HG02588 (cell line): ENCODE data around the gene CDKAL1.
"Not testable (repeated sequence)": the region's sequence is repeated elsewhere in the genome, so short reads cannot be mapped to it uniquely, and the experiment has no call there.

Source experiments
- ATAC-seq: cut with Tn5 transposase; IDR thresholded peaks from one replicate; pipeline ENCODE4 v1.9.1; 2021; ENCODE audit warnings: mild to moderate bottlenecking, moderate library complexity; ENCODE audit not compliant: unreplicated experiment

CDKAL1 gene

GRCh38 chr6:20732896-20733295 is 198.6 kb downstream of the CDKAL1 start:
- no peak for ATAC-seq

DNA sequence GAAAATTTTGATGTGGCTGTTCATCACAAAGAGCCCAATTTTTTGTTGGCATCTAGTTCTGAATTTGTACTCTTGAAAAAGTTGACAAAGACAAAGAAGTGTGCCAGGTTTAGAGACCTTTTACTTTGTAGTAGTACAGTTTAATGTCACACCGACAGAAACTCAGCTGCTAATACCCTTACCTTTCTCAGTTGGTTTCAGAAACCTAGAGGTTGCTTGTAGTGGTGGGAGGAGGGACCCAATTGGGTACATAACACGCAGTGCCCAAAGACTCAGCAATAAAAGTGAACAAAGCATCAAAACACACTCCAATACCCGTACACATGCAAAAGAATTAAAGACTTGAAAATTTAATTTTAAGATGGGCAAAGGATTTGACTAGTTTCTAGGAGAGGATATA is 203.7 kb downstream of the CDKAL1 start:
- no peak for ATAC-seq

- ATAC-seq: no peak
These were observed 205.8 kb downstream of the CDKAL1 start for GRCh38 chr6:20740088-20740487.

- ATAC-seq: no peak
These were observed 206.5 kb downstream of the CDKAL1 start for GRCh38 chr6:20740727-20741126.

DNA sequence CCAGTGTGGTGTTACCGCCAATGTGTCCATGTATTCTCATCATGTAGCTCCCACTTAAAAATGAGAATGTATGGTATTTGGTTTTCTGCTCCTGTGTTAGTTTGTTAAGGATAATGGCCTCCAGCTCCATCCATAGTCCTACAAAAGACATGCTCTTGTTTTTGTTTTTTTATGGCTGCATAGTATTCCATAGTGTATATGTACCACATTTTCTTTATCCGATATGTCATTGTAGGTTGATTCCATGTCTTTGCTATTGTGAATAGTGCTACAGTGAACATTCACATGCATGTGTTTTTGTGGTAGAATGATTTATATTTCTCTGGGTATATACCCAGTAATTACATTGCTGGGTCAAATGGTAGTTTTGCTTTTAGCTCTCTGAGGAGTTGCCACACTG is 207.2 kb downstream of the CDKAL1 start:
- ATAC-seq: no peak

GRCh38 chr6:20744911-20745557 is 210.8 kb downstream of the CDKAL1 start:
- no peak for ATAC-seq

GRCh38 chr6:20746024-20746423 is 211.8 kb downstream of the CDKAL1 start:
- ATAC-seq: no peak

- no peak for ATAC-seq
These were observed 212.7 kb downstream of the CDKAL1 start for GRCh38 chr6:20746805-20747558.

DNA sequence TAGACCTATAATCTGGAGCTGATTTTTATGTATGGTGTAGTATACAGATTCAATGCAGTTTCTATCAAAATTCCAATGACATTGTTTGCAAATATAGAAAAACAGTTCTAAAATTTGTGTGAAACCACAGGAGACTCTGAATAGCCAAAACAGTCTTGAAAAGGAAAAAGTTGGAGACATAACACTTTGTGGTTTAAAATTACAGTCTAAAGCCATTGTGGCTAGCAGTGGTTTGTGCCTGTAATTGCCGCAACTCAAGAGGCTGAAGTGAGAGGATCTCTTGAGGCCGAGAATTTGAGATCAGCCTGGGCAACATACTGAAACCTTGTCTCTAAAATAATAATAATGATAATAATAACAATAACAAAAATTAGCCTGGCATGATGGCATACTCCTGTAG is 213.7 kb downstream of the CDKAL1 start:
- no peak for ATAC-seq

- ATAC-seq: no peak
These were observed 217.2 kb downstream of the CDKAL1 start for GRCh38 chr6:20751293-20751935.

GRCh38 chr6:20755631-20756030 is 221.4 kb downstream of the CDKAL1 start:
- no peak for ATAC-seq

GRCh38 chr6:20756584-20757147 is 222.4 kb downstream of the CDKAL1 start:
- ATAC-seq: not testable (repeated sequence)

DNA sequence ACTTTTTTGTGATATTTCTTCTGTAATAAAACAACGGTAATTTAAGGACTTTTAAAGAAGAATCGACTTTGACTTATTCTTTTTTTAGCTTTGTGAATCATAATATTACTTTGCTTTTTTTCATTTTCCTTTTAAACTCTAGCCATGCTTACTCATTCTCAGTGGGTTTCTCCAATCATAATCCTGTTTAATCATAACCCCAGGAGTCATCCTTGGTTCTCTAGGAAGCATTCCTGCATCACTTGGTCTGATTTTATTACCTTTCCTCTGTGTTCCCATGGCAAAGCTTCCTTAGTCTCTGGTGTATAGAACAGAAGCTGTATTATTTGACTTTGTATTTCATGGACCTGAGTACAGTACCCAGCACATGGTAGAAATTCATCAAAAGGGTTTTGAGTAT is 223.5 kb downstream of the CDKAL1 start:
- no peak for ATAC-seq

- ATAC-seq: no peak
These were observed 229.0 kb downstream of the CDKAL1 start for GRCh38 chr6:20763296-20763695.

DNA sequence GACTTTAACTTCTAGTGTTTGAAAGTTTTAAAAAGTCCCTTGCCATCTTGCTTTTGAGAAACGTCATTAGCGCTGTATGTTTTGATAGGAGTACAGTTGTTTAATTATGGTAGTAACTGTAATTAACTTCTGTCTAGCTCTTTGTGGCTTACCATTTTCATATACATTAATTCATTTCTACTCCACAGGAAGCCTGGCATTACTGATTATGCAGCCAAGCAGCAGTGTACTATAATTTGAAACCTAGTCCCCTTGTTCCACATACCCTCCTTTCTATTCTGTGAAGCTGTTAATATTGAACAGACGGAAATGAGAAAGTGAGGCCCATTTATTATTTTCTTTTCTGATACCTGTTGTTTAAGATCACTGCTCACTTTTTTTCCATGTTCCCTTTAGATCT is 235.4 kb downstream of the CDKAL1 start:
- ATAC-seq: no peak

- ATAC-seq: no peak
These were observed 236.5 kb downstream of the CDKAL1 start for GRCh38 chr6:20770773-20771172.

DNA sequence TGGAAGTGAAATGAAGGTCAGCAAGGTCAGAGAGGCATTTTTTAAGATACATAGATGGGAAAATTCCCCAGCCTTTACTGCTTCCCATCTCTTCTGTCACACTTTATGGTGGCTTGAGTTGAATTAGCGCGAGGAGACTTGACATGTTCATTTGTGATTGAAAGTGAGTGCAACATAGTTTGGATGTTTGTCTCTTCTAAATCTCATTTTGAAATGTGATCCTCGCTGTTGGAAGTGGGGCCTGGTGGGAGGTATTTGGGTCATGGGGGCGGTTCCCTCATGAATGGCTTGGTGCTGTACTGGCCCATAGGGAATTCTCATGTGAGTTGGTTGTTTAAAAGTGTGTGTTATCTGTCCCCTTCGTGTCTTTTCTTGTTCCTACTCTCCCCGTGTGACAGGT is 237.2 kb downstream of the CDKAL1 start:
- no peak for ATAC-seq

DNA sequence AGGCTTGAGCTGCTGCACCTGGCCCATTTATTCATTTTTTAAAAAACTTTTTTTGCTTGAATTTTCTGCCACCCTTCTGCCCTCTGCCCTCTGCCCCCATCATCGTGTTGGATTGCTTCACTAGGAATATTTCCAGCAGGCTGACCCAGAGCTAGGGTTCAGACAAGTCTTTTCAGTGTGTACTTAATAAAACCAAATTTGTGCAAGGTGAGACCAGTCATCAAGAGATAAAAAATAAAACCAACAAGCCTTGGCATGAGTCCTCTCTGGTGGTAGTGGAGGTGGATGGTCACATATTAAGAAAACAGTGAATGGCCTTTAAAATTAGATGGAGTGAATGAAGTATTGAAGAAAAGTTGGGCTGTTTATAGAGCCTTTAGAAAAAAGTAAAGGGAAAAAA is 239.6 kb downstream of the CDKAL1 start:
- no peak for ATAC-seq

- ATAC-seq: no peak
These were observed 241.7 kb downstream of the CDKAL1 start for GRCh38 chr6:20775981-20776380.

- no peak for ATAC-seq
These were observed 243.5 kb downstream of the CDKAL1 start for GRCh38 chr6:20777801-20778200.

- no peak for ATAC-seq
These were observed 244.2 kb downstream of the CDKAL1 start for GRCh38 chr6:20778459-20778858.

- no peak for ATAC-seq
These were observed 244.7 kb downstream of the CDKAL1 start for GRCh38 chr6:20778912-20779311.
